NB4 (cell line): ENCODE data around the gene SLC25A47.

ENCODE experiments used
- DNase-seq: peaks from one replicate; pipeline ENCODE4 v3.0.0; 2010; ENCODE audit warnings: low read depth
- H3K4me3 ChIP-seq: one replicate; pipeline ENCODE4 v1.5.1; 2011; ENCODE audit warnings: mild to moderate bottlenecking, low read depth, low read length, moderate library complexity
- CTCF ChIP-seq: IDR thresholded peaks from one replicate; pipeline ENCODE4 v1.5.1; 2012; ENCODE audit warnings: low read depth, low read length
- MAX ChIP-seq: IDR thresholded peaks from 2 replicates; pipeline ENCODE4 v1.6.1; 2011; ENCODE audit warnings: low read depth, low read length
- MYC ChIP-seq: IDR thresholded peaks from 2 replicates; pipeline ENCODE4 v1.6.1; 2011; ENCODE audit warnings: low read depth, low read length
- POLR2A ChIP-seq: IDR thresholded peaks from 2 replicates; pipeline ENCODE4 v1.6.1; 2011; ENCODE audit warnings: mild to moderate bottlenecking; ENCODE audit not compliant: insufficient read length; ENCODE audit errors: extremely low read depth

Gene SLC25A47

GRCh38 chr14:100292776-100293461 lies 30.2 kb upstream of the SLC25A47 start:
- DNase-seq: no peak
- TF ChIP-seq POLR2A (no peak), MAX (no peak), CTCF (no peak), MYC (no peak)

GRCh38 chr14:100293497-100294212 lies 29.5 kb upstream of the SLC25A47 start:
- no peak overlapping the region for H3K4me3 ChIP-seq
- TF ChIP-seq POLR2A: no peak
- no peak for TF ChIP-seq MAX
- no peak for TF ChIP-seq MYC
- TF ChIP-seq CTCF: no peak

More at GRCh38 chr14:100292776-100293461, 30.2 kb upstream of the SLC25A47 start:
- no peak overlapping the region for H3K4me3 ChIP-seq

GRCh38 chr14:100294213-100294962 lies 28.8 kb upstream of the SLC25A47 start:
- no peak for DNase-seq
- TF ChIP-seq CTCF (no peak), MYC (no peak), MAX (no peak), POLR2A (no peak)
- no peak overlapping the region for H3K4me3 ChIP-seq

More at GRCh38 chr14:100293497-100294212, 29.5 kb upstream of the SLC25A47 start:
- DNase-seq: no peak

GRCh38 chr14:100294963-100295330 lies 28.2 kb upstream of the SLC25A47 start:
- H3K4me3 ChIP-seq: no peak overlapping the region
- DNase-seq: no peak
- no peak for TF ChIP-seq CTCF
- no peak for TF ChIP-seq MYC
- TF ChIP-seq POLR2A: no peak
- TF ChIP-seq MAX: no peak

GRCh38 chr14:100295376-100296105 lies 27.6 kb upstream of the SLC25A47 start:
- no peak for TF ChIP-seq POLR2A
- TF ChIP-seq MAX: no peak
- no peak for TF ChIP-seq MYC
- TF ChIP-seq CTCF: no peak
- no peak for DNase-seq
- no peak overlapping the region for H3K4me3 ChIP-seq
